ENCODE results near the gene REEP6. TPM values are rescaled to one million over a fixed set of nuclear protein-coding genes. Genes with fewer than 3 reads are reported as not detected.
"Not testable (repeated sequence)": the region's sequence is repeated elsewhere in the genome, so short reads cannot be mapped to it uniquely, and the experiment has no call there.

The REEP6 gene
- total RNA-seq, 1 experiment from 2014 or later, result 4.2 TPM

DNA sequence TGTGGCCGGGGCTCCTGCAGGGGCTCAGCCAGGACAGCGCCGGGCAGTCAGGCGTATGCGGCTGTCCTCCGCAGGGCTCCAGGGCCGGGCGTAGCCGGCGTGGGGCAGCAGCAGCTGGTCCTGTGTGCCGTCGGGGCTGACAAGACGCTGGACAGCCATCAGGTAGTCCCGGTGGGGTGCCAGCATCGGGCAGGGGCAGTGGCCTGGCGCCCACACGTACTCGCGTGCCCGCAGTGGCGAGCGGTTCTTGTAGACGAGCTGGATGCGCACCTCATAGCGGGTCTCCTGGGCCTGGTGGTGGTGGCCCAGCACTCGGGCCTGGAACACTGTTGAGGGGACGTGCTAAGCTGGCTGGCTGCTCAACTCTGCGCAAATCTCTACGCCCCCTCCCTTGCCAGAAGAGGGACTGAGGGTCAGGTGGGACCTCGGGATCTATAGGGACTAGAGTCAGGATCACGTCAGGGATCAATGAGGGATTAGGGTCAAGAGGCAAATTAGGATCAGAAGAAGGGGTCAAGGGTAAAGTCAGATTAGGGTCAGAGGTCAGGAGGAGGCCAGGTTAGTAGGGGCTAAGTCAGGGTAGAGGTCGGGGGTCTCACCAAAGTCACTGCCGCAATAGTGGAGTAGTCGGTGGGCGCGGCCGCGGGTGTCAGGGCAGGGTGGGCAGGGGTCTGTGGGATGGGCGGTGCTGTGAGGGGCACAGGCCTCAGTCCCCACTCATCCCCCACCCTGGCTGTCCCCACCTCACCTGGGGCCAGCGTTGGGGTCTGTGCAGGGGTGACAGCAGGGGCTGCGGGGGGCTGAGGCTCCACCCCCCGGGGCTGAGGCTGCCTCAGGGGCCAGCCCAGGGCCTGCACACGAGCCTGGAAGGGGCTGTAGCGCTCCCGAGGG, 15.3 kb downstream of the REEP6 start:
- DNase-seq (ENCODE audit: low read depth), result no peak

DNA sequence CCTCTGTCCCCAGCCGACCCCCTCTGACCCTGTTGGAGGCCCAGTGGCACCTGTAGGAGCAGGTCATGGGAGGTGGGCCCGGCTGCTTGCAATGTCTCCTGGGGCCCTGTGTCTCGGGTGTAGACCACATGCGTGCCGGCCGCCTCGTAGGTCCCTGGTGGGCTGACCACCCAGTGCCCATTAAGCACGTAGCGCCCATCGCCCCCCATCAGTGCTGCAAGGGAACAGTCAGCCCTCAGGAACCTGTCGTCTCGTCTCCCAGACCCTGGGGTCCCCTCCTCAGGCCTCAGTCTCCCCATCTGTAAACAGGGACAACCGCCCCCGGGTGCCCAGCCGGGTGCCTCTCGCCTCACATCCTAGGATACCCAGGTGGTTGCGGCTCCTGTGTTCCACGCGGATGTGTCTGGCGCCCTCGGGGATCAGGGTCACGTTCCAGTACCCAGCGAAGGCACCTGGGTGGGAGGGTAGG, 16.2 kb downstream of the REEP6 start:
- no peak for DNase-seq (ENCODE audit: low read depth)

DNA sequence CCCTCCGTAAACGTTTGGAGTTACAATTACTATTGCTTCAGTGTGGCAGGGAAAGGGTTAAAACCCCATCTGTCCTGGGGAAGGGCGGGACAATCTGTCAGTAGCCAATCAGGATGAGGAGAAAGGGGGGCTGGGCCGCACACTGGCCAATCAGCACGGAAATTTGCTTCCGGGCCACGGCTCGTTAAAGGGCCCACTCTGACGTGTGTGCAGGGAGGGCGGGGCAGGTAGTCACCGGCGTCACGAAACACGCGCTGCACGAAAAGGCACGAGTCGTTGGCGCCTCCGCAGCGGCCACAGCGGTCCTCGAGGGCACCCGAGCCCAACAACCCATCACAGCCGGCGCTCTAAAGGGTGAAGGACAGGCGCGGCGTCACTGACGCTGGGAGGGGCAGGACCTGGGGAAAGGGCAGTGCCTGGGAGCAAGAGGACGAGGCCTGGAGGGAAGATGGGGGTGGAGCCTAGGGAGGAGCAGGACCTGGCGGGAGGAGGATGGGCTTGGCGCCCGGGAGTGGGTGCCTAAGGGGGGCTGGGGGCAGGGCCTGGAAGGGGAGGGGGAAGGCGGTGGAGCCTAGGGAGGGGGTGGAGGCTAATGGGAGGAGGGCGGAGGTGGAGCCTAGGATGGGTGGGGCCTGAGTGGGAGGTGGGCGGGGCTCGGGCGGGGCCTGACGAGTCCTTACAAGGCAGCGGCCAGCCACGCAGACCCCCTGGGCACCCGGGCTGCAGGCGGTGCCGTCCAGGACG, 17.0 kb downstream of the REEP6 start:
- DNase-seq (ENCODE audit: low read depth), result peak; percentile 93

DNA sequence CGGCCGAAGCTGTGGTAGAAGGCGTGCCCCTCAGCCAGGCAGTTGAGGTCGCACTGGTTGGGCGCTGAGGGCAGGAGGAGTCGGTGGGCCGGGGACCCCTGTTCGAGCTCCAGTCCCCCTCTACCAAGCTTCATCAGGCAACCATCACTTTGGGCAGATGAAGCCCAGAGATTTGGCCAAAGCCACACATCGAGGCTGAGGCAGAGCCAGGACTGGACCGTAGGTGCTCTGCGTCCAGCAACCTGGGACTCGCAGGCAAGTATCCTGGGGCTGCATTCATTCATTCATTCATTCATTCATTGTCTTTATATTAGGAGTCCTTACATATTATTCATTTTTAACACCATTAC, 17.5 kb downstream of the REEP6 start:
- no peak for DNase-seq (ENCODE audit: low read depth)

DNA sequence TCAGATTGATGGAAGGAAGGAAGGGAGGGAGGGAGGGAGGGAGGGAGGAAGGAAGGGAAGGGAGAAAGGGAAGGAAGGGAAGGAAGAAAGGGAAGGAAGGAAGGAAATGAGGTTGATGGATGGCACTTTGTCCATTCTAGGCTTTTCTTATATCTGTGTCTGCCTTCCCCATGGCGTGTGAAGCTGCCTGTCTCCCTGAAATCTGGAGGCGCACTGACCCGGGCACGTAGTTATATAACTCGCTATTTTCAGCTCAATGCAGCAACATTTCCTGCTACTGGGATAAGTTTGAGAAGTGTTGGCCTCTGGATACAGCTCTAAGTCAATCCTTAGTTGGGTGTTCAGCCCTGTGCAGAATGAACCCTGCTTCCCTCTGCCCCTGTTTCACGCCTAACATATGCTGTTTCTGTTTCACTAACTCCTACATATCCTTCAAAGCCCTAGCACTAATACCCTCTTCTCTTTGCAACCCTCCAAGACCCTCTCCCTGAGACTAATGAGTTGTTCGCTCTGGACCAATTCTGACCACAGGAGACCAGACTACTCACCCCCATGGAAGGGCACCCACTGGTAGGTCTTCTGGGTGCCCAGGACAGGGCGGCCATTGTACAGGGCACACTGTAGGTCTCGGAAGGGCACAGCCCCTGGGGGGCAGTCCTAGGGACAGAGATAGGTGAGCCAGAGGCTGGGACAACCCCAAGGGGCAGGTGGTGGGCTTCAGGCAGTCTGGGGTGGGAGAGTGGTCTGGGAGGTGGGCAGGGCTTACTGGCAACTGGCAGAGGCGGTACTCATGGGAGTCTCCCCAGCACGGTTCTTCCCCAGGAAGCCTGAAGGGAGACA, 18.8 kb downstream of the REEP6 start:
- no peak for DNase-seq (ENCODE audit: low read depth)

DNA sequence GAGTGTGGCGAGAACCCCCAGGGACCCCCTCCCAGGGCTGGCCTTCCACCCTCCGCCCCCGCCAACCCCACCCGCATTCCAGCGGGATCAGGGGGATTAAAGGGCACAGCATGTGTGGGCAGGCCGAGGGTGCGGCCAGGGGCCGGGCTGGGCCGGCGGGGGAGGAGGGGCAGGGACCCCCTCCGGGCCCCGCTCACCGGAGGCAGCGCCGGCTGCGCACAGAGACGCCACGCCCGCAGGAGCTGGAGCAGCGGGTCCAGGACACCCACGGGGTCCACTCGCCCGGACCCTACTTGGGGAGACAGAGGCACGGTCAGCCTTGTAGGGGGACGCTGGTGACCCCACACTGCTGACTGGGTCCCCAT, 19.4 kb downstream of the REEP6 start:
- DNase-seq (ENCODE audit: low read depth), result no peak

DNA sequence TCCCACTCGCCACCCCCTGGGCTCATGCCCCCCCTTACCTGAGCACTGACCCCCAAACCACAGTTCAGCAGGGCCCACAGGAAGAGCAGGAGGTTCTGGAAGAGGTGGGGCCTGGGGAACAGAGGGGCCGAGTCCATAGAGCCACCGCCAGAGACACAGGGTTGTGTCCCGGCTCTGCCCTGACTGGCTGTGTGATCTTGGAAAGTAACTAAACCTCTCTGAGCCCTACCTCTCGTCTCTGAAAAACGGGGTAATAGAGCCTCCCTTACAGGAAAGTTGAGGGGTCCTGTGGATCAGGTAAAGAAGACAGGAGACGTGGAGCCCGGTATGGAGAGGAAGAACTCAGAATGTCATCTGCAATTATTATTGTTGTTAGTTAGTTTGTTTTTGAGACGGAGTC, 19.8 kb downstream of the REEP6 start:
- no peak for DNase-seq (ENCODE audit: low read depth)

DNA sequence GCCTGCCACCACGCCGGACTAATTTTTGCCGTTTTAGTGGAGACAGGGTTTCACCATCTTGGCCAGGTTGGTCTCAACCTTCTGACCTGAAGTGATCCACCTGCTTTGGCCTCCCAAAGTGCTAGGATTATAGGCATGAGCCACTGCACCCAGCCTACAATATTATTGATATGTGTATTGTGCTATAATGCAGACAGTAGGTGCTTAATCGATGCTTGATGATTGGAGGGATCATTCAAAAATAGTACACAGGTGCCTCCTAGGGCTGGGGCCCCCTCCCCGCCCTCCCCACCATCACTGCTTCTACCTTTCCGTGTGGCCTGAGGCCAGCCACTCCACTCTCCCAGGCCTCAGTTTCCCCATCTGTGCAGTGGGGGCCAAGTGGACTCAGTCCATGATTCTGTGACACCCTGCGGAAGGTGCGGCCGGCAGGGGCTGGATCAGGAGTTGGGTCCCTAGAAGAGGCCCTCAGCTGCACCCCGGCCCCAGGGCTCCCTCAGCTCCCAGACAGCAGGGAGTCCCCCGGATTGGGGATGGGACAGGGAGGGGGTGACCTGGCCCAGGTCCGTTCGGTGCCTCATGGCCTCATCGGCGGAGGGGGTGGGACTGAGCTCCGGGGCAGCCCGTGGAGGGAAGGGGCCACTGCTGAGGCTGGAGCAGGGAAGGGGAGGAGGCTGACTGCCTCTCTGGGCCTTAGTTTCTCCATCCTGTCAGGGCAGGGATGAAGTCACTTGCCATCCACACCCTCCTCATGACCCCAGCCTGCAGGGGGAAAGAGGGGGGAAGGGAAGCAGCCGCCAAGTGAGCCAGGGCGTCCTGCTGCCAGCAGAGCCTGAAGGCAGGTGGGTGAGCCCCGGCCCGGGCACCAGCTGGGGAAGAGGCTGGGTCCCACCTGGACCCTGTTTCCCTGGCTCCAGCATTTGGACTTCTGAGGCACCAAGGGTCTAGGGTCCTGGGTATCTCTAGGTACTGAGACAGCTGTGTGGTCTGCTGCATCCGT, 20.6 kb downstream of the REEP6 start:
- DNase-seq (ENCODE audit: low read depth), result no peak

DNA sequence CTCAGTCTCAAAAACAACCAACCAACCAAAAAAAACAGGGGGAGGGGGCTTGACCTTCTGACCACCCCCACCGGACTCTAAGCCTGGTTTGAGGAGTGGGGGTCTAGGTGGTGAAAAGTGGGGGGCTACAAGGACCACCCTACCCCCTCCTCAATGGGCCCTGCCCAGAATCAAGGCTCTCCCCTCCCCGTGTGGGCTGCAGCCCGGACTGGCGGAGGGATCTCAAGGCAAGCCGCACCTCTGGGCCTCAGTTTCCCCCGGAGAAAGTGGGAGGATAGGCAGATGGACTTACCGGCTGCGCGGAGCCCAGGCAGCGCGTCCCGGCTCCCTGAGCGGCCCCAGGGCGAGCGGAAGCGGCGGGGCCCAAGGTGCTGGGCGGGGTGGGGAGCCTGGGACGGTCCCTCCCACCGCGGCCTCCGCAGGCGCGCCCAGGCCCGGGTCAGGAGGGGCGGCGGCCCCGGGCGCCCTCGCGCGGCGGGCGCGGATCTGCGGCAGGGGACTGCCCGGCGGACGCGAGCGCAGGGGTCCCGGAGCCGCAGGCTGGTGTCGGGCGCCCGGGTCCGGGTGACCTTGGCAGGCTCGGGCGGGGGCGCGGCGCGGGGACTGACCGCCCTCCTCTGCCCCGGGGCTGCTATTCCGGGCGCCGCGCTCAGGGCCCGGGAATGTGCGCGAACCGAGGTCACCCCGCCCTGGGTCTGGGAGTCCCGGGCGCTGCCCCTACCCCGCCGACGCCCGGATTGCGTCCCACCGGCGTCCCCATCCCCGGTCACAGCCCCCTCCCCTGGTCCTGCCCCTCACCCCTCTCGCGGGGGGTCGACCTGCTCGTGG, 21.9 kb downstream of the REEP6 start, which contains the start of gene ADAMTSL5:
TSS of gene ADAMTSL5 (minus strand) at position 349 of the 828 bp plus-strand sequence. CDS start 2,076 bp downstream, outside the sequence.
- peak; percentile 74 for DNase-seq (ENCODE audit: low read depth)

DNA sequence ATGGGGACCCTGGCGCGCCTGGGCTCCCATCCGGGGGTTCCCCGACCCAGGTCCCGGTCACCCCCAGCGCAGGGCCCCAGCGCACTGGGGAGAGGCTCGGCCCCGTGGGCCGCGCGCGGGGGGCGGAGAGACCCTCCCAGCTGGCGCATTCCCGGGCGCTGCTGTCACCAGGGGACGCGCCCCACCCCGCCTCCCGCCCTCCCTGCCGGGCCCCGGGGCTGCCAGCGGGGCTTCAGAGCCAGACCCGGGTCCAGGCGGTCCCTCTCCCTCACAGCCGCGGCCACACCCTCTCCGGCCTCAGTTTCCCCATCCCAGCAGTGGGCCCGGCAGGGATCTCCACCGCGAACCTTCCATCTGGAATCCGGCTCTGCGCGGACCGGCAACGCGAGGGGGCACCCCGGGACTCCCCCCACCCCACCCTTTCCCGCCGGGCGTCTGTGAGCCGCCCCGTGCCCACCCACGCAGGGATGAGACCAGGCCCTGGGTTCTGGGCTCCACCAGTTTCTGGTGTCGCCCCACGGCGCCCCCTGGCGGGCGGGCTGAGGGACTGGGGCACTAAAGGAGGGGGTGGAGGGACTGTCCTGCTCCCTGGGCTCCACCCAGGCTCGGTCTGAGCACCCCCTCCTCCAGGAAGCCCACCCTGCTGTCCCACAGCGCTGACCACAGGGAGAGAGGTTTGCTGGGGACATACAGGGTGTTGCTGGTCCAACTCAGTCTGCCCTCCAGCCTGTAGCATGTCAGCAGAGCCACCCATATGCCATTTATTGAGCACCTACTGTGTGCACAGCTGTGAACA, 22.7 kb downstream of the REEP6 start:
- peak; percentile 34 for DNase-seq (ENCODE audit: low read depth)

DNA sequence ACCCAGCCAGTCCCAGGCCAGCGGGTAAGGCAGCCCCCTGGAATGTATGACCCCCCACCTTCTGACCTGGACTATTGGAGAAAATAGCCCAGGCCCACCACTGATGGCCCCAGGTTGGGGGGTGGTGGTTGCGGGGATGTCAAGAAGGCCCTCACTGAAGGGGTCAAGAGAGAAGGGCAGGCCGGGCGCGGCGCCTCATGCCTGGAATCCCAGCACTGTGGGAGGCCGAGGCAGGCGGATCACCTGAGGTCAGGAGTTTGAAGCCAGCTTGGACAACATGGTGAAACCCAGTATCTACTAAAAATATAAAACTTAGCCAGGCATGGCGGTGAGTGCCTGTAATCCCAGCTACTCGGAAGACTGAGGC, 23.3 kb downstream of the REEP6 start:
- no peak for DNase-seq (ENCODE audit: low read depth)

DNA sequence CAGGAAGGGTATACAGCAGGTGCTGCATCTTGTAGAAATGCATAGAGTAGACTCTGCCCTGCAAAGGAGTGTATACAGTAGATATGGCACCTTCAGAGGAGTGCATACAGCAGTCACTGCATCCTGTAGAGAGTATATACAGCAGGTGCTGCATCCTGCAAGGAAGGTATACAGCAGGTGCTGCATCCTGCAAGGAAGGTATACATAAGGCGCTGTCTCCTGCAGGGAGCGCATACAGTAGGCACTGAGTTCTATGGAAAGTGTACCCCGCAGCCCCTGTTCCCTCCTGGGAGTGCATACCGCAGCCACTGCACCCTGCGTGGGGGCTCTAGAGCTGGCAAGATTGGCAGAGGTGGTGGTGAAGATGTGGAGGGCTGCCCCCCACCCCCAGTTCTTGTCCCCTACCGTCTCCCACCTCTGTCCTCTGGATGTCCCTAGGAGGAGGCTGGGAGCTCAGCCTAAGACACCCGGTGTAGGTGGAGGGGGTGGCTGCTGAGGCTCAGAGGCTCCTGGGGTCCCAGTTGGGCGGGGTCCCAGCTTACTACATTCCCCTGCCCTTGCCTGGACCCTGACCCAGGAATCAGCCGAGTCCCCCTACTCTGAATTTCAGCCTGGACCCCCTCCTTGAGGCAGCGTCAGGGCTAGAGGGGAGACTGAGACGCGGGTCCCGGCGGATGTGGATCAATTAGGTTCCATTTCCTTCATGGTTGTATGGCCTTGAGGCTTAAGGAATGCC, 24.2 kb downstream of the REEP6 start:
- no peak for DNase-seq (ENCODE audit: low read depth)

DNA sequence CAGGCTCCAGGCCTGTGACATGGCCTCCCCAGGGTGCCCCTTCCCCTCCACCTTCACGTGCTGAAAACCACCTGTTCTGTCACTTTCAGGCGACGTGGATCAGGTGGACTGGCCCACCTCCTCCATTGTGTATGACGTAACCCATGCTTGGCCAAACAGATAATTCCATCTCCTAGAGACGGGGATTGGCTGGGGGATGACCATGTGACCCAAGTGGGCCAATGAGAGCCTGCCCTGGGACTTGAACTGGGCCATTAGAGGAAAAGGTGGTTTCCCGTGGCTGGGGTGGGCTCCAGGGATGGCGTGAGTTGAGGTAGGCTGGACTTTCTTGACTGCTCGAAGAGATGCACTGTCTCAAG, 25.4 kb downstream of the REEP6 start:
- no peak for DNase-seq (ENCODE audit: low read depth)

DNA sequence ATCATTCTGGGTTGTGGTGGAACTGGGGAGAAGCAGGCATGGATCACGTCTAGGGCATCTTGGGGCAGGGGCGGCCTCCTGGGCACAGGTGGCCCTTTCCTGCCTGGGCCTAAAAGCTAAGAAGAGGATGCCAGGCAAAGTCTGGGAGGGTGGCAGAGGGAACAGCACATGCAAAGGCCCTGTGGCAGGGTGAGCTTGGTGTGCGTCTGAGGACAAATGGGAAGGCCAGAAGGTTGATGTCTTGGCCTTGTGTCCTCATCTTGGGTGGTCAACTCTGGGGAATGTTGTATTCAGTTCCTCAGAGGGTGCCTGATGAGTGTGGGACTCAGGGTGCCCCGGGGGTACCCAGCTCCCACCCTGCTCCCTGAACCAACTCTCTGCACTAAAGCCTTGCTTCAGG, 27.5 kb downstream of the REEP6 start:
- no peak for DNase-seq (ENCODE audit: low read depth)

DNA sequence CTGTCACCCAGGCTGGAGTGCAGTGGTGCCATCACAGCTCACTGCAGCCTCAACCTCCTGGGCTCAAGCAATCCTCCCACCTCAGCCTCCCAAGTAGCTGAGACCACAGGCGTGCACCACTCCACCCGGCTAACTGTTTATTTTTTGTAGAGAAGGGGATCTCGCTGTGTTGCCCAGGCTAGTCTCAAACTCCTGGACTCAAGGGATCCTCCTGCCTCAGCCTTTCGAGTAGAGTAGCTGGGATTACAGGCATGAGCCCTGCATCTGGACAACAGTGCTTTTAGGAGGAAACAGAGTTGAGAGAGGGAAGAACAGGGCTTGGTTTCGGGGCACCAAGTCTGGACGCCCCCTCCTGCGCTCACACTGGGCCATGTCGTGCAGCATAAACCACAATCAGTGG, 28.8 kb downstream of the REEP6 start:
- DNase-seq (ENCODE audit: low read depth), result not testable (repeated sequence)

DNA sequence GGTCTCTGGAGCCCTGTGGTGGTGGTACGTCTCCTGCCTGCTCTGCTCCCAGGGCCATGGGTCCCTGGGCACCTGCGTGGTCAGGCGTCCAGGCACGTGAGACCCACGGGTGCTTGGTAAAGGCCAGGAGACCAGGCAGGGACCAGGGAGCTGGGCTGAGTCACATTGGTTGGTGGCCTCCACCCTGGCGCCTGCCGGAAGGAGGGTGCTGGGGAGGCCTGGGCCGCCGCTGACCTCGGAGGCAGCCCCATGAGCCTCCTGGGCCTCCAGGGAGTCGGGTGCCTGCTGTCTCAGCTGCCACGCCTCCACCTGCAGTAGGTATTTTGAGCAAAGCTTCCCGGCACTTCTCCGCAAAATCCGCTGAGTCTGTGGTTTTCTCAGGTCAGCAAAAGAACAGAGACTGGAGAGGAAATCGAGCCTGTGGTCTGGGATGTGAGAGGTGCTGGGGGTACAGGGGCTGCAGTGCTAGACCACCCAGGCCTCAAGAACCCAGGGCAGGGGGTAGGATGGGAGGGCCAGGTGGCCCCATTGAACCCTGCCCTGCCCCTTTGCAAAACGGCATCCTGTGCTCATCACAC, 29.3 kb downstream of the REEP6 start:
- DNase-seq (ENCODE audit: low read depth), result no peak

DNA sequence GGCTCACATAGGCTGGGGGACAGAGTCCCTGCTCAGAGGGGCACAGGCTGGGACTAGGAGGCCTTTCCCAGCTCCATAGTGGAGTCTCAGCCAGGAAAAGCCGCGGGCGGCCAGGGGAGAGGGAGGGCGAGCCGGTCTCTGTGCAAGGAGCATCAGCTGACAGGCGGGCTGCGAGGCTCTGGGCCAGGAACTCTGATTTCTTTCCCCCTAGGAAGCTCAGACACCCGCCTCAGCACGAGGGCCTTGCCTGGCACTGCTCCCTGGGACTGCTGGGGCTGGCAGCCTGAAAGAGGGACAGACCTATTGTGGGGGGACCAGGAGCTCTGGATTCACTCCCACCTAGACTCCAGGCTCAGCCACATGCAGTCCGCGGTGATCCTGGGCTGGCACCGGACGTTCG, 30.7 kb downstream of the REEP6 start:
- peak; percentile 11 for DNase-seq (ENCODE audit: low read depth)

DNA sequence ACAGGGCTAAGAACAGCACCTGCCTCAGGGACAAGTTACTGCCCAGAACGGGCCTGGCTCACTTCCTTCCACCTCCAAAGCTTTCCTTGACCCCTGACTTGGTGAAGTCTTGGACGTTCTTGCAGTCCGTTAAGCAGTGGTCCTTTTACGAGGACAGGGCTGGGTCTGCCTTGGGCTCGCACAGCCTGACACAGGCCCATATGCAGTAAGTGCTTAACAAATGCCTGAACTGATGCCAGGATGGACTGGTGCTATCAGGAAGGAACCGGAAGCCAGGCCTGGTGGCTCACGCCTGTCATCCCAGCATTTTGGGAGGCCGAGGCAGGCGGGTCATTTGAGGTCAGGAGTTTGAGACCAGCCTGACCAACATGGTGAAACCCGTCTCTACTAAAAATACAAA, 31.1 kb downstream of the REEP6 start:
- no peak for DNase-seq (ENCODE audit: low read depth)

Data from RPMI7951 (cell line).